Liver (tissue), 9 donors: ENCODE results near the gene PHKB. TPM values are rescaled to one million over a fixed set of nuclear protein-coding genes. Genes with fewer than 3 reads are reported as not detected.

Experiments used
- DNase-seq: peaks from one replicate; pipeline ENCODE4 v3.0.0-alpha.2; 2017; ENCODE audit warnings: low spot score
- H3K27ac ChIP-seq, 2 donors: one replicate each; pipeline ENCODE4 v1.7.0; 2013; ENCODE audit warnings: inconsistent platforms in 2 of 2, low read length in 2 of 2, control low read depth in 1 of 2, low read depth in 1 of 2, mild to moderate bottlenecking in 1 of 2
- H3K27me3 ChIP-seq, 4 donors: one replicate each; pipeline versions ENCODE4 v1.6.1 to v1.7.0; 2013; ENCODE audit warnings: low read length in 3 of 4, inconsistent platforms in 1 of 4, mild to moderate bottlenecking in 1 of 4, moderate library complexity in 1 of 4; ENCODE audit not compliant: control insufficient read depth in 4 of 4, insufficient read depth in 4 of 4
- H3K36me3 ChIP-seq, 4 donors: one replicate each; pipeline versions ENCODE4 v1.6.1 to v1.7.0; 2013; ENCODE audit warnings: low read length in 3 of 4, mild to moderate bottlenecking in 3 of 4, low read depth in 1 of 4, moderate library complexity in 1 of 4; ENCODE audit not compliant: control insufficient read depth in 4 of 4, insufficient read depth in 3 of 4
- H3K4me1 ChIP-seq, 4 donors: one replicate each; pipeline versions ENCODE4 v1.6.1 to v1.7.0; 2013; ENCODE audit warnings: low read length in 3 of 4, mild to moderate bottlenecking in 3 of 4, moderate library complexity in 1 of 4; ENCODE audit not compliant: control insufficient read depth in 4 of 4, insufficient read depth in 4 of 4
- H3K4me3 ChIP-seq, 3 donors: one replicate each; pipeline versions ENCODE4 v1.6.1 to v1.7.0; 2013; ENCODE audit warnings: low read length in 3 of 3, control low read depth in 1 of 3, low read depth in 1 of 3, mild to moderate bottlenecking in 1 of 3
- H3K9ac ChIP-seq, 2 donors: one replicate each; pipeline ENCODE4 v1.7.0; 2013; ENCODE audit warnings: low read length in 2 of 2, mild to moderate bottlenecking in 2 of 2, moderate library complexity in 2 of 2, control low read depth in 1 of 2, low read depth in 1 of 2
- H3K9me3 ChIP-seq, 4 donors: one replicate each; pipeline versions ENCODE4 v1.6.1 to v1.7.0; 2013; ENCODE audit warnings: low read length in 3 of 4; ENCODE audit not compliant: control insufficient read depth in 4 of 4
- ATF3 ChIP-seq: IDR thresholded peaks from 2 replicates; pipeline ENCODE4 v1.6.1; 2016; ENCODE audit warnings: antibody characterized with exemption
- FOXA1 ChIP-seq: IDR thresholded peaks from 2 replicates; pipeline ENCODE4 v1.6.1; 2016; ENCODE audit warnings: antibody characterized with exemption
- FOXA2 ChIP-seq: IDR thresholded peaks from 2 replicates; pipeline ENCODE4 v1.6.1; 2016; ENCODE audit warnings: antibody characterized with exemption
- HNF4A ChIP-seq, 2 donors: conservative IDR thresholded peaks; 2 replicates each; pipeline ENCODE4 v1.6.1; 2016; ENCODE audit warnings: antibody characterized with exemption in 2 of 2, mild to moderate bottlenecking in 2 of 2
- HNF4G ChIP-seq: IDR thresholded peaks from 2 replicates; pipeline ENCODE4 v1.6.1; 2016; ENCODE audit warnings: antibody characterized with exemption
- JUND ChIP-seq, 2 donors: IDR thresholded peaks; 2 replicates each; pipeline ENCODE4 v1.6.1; 2016; ENCODE audit warnings: antibody characterized with exemption in 2 of 2
- SP1 ChIP-seq: IDR thresholded peaks from 2 replicates; pipeline ENCODE4 v1.6.1; 2018; ENCODE audit warnings: antibody characterized with exemption, mild to moderate bottlenecking
- YY1 ChIP-seq: IDR thresholded peaks from 2 replicates; pipeline ENCODE4 v1.6.1; 2016; ENCODE audit warnings: antibody characterized with exemption, mild to moderate bottlenecking
- ZBTB33 ChIP-seq: IDR thresholded peaks from 2 replicates; pipeline ENCODE4 v1.6.1; 2016; ENCODE audit warnings: antibody characterized with exemption
- WGBS: extraction: QIAGEN DNeasy Blood & Tissue Kit; methylation state at CpG from one replicate; pipeline ENCODE4 v1.1.7; 2013; 5-methylcytosine and 5-hydroxymethylcytosine counted together
- polyA plus RNA-seq, 2 donors: library from polyadenylated mRNA; stranded (reverse) in 1 of 2; unstranded in 1 of 2; fragments of 200-250 nt in 1 of 2; fragments of >200 nt in 1 of 2; fragmentation: Nextera tagmentation in 1 of 2; extraction: Ambion mirVana in 1 of 2; gene quantifications; one replicate each; pipeline versions ENCODE4 v1.2.1 to v1.2.3, GENCODE V29; 2013 to 2015
- total RNA-seq, 2 donors: library from RNA; depleted of rRNA; stranded (reverse); fragments of >200 nt; gene quantifications; one replicate each; pipeline ENCODE4 v1.2.3, GENCODE V29; 2014
- TF ChIP-seq, protein P1 (sequence below): IDR thresholded peaks from 2 replicates; pipeline ENCODE4 v1.6.1; 2016; ENCODE audit warnings: antibody characterized with exemption
- TF ChIP-seq, protein P2 (sequence below): fragments of 150-350 bp; IDR thresholded peaks from 2 replicates; pipeline ENCODE4 v1.5.1; 2017; ENCODE audit warnings: improper control_type of control experiment, low read depth, low read length; ENCODE audit not compliant: missing input control
- donor health status: healthy.
- donor health status: healthy.
- donor health status: healthy.
- donor health status: healthy.
- donor health status: healthy.

Gene PHKB
- total and polyA plus RNA-seq, 4 donors, result 13.2 to 49.1 (median 29.0) TPM

DNA sequence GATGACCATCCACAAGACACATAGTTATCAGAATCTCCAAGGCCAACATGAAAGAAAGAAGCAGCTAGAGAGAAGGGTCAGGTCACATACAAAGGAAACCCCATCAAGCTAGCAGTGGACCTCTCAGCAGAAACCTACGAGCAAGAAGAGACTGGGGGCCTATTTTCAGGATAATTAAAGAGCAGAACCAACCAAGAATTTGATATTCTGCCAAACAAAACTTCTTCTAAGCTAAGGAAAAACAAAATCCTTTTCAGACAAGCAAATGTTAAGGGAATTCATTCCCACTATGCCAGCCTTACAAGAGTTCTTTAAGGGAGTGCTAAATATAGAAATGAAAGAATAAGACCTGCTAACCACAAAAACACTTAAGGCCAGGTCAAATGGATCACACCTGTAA is 48.1 kb upstream of the PHKB start:
- no peaks in the 10 kb centered on the region for H3K27me3 ChIP-seq
- no peak overlapping the region for H3K9ac ChIP-seq
- no peaks in the 10 kb centered on the region for H3K4me1 ChIP-seq
- no peaks in the 10 kb centered on the region for H3K9me3 ChIP-seq
- DNase-seq, result no peak
- no peak overlapping the region for H3K27ac ChIP-seq
- H3K4me3 ChIP-seq, result no peak overlapping the region
- H3K36me3 ChIP-seq, result peaks cover 0 to 5% (median under 1%) of the 10 kb centered on the region in 4 donors
- 90% methylated on average over 1 of the region's 1 CpG for WGBS
- TF ChIP-seq FOXA2, result no peak
- TF ChIP-seq ATF3, result no peak
- no peak for TF ChIP-seq SP1
- TF ChIP-seq HNF4G, result no peak
- no peak for TF ChIP-seq YY1

DNA sequence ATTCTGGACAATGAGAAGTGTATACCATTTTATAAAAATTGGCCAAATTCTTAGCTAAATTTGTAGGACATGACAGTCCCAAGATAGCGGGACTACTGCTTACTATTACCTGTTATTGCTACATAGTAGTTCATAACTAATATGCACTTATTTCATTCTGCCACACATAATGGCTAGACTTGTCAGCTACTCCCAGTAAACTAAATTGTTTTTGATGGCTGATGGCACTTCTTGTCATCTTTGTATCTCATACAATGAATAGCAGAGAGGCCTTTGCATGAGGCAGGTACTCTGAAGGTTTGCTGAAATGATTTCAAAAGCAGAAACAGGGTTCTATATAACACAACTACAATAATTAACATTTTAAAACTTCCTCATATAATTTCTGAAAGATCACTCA is 44.3 kb upstream of the PHKB start:
- H3K27ac ChIP-seq, result no peak overlapping the region

GRCh38 chr16:47424846-47425245 is 36.3 kb upstream of the PHKB start:
- no peak for DNase-seq
- 95% methylated on average over 13 of the region's 13 CpGs for WGBS
- H3K36me3 ChIP-seq, result peaks cover 3 to 28% (median 24%) of the 10 kb centered on the region in 4 donors

More for the DNA sequence above, 44.3 kb upstream of the PHKB start:
- H3K9me3 ChIP-seq, result no peaks in the 10 kb centered on the region
- TF ChIP-seq YY1 (no peak), JUND (IDR thresholded peaks at IDR 0.05) (no peak)
- no peaks in the 10 kb centered on the region for H3K27me3 ChIP-seq
- no peaks in the 10 kb centered on the region for H3K4me1 ChIP-seq
- no peak overlapping the region for H3K9ac ChIP-seq
- no peak overlapping the region for H3K4me3 ChIP-seq
- peaks cover 3 to 5% (median 3%) of the 10 kb centered on the region in 4 donors for H3K36me3 ChIP-seq
- WGBS, result 95% methylated on average over 1 of the region's 1 CpG
- DNase-seq, result no peak

More at GRCh38 chr16:47424846-47425245, 36.3 kb upstream of the PHKB start:
- no peak overlapping the region for H3K27ac ChIP-seq
- no peak overlapping the region for H3K4me3 ChIP-seq
- TF ChIP-seq, protein P1, sequence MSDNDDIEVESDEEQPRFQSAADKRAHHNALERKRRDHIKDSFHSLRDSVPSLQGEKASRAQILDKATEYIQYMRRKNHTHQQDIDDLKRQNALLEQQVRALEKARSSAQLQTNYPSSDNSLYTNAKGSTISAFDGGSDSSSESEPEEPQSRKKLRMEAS, result no peak
- TF ChIP-seq, protein P2, sequence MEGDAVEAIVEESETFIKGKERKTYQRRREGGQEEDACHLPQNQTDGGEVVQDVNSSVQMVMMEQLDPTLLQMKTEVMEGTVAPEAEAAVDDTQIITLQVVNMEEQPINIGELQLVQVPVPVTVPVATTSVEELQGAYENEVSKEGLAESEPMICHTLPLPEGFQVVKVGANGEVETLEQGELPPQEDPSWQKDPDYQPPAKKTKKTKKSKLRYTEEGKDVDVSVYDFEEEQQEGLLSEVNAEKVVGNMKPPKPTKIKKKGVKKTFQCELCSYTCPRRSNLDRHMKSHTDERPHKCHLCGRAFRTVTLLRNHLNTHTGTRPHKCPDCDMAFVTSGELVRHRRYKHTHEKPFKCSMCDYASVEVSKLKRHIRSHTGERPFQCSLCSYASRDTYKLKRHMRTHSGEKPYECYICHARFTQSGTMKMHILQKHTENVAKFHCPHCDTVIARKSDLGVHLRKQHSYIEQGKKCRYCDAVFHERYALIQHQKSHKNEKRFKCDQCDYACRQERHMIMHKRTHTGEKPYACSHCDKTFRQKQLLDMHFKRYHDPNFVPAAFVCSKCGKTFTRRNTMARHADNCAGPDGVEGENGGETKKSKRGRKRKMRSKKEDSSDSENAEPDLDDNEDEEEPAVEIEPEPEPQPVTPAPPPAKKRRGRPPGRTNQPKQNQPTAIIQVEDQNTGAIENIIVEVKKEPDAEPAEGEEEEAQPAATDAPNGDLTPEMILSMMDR, result no peak
- TF ChIP-seq ATF3 (no peak), ZBTB33 (no peak), YY1 (no peak), FOXA2 (no peak), HNF4A (conservative IDR thresholded peaks at IDR 0.05) (no peak), JUND (IDR thresholded peaks at IDR 0.05) (no peak), FOXA1 (no peak), SP1 (no peak)
- no peaks in the 10 kb centered on the region for H3K9me3 ChIP-seq
- H3K4me1 ChIP-seq, result no peaks in the 10 kb centered on the region
- H3K27me3 ChIP-seq, result no peaks in the 10 kb centered on the region
- H3K9ac ChIP-seq, result no peak overlapping the region
